Activated T-helper 17 cell treated with anti-CD3 and anti-CD28 coated beads, Interleukin-2, amount 50 U/mL, for 72 hours (primary cell): ENCODE data around the gene KDM3B. TPM values are rescaled to one million over a fixed set of nuclear protein-coding genes. Genes with fewer than 3 reads are reported as not detected.
A peak's percentile ranks its signal among the peaks of the same experiment; 100 is the strongest.
"Not testable (repeated sequence)": the region's sequence is repeated elsewhere in the genome, so short reads cannot be mapped to it uniquely, and the experiment has no call there.

Experiments used
- ATAC-seq: fragments of 150-1000 bp; cut with Tn5 transposase; replicated peaks from 2 replicates; pipeline ENCODE4 v1.10.0; 2021; ENCODE audit warnings: mild to moderate bottlenecking, moderate library complexity
- H3K27ac Mint-ChIP-seq: one replicate; pipeline ENCODE4 v1.8.0; 2022; ENCODE audit warnings: mixed read lengths
- H3K27me3 Mint-ChIP-seq: one replicate; pipeline ENCODE4 v1.8.0; 2022; ENCODE audit warnings: mixed read lengths
- H3K36me3 Mint-ChIP-seq: one replicate; pipeline ENCODE4 v1.8.0; 2022; ENCODE audit warnings: low read depth, mild to moderate bottlenecking, mixed read lengths
- H3K4me1 Mint-ChIP-seq: one replicate; pipeline ENCODE4 v1.8.0; 2022; ENCODE audit warnings: mixed read lengths
- H3K4me3 Mint-ChIP-seq: one replicate; pipeline ENCODE4 v1.8.0; 2022; ENCODE audit warnings: mild to moderate bottlenecking, mixed read lengths
- H3K9me3 Mint-ChIP-seq: one replicate; pipeline ENCODE4 v1.8.0; 2022; ENCODE audit warnings: mixed read lengths
- total RNA-seq, 2 donors: library from RNA; stranded (reverse); gene quantifications; one replicate each; pipeline ENCODE4 v1.2.3, GENCODE V29; 2022

KDM3B gene
- total RNA-seq, 2 donors from 2014 or later: 42.1 to 51.4 TPM

- ATAC-seq: no peak
- peak overlapping the region; percentile 38 for H3K27ac Mint-ChIP-seq
- peaks cover 11% of the 10 kb centered on the region for H3K36me3 Mint-ChIP-seq
- H3K4me1 Mint-ChIP-seq: peaks cover 26% of the 10 kb centered on the region
- no peaks in the 10 kb centered on the region for H3K9me3 Mint-ChIP-seq
- H3K27me3 Mint-ChIP-seq: no peaks in the 10 kb centered on the region
- H3K4me3 Mint-ChIP-seq: no peak overlapping the region
Observed at GRCh38 chr5:138359621-138360020, 7.1 kb downstream of the KDM3B start.

GRCh38 chr5:138360941-138361452, 8.5 kb downstream of the KDM3B start:
- ATAC-seq: no peak
- Mint-ChIP-seq H3K27ac (peak overlapping the region; percentile 60), H3K27me3 (no peaks in the 10 kb centered on the region), H3K4me3 (no peak overlapping the region), H3K9me3 (no peaks in the 10 kb centered on the region), H3K4me1 (peaks cover 15% of the 10 kb centered on the region), H3K36me3 (peaks cover 11% of the 10 kb centered on the region)

GRCh38 chr5:138364576-138364975, 12.1 kb downstream of the KDM3B start:
- H3K4me1 Mint-ChIP-seq: peaks cover 39% of the 10 kb centered on the region
- H3K27ac Mint-ChIP-seq: no peak overlapping the region
- H3K36me3 Mint-ChIP-seq: peaks cover 11% of the 10 kb centered on the region
- H3K9me3 Mint-ChIP-seq: no peaks in the 10 kb centered on the region
- ATAC-seq: no peak
- H3K27me3 Mint-ChIP-seq: no peaks in the 10 kb centered on the region
- no peak overlapping the region for H3K4me3 Mint-ChIP-seq

GRCh38 chr5:138366632-138367382, 14.3 kb downstream of the KDM3B start:
- peaks cover 29% of the 10 kb centered on the region for H3K4me1 Mint-ChIP-seq
- H3K36me3 Mint-ChIP-seq: peaks cover 11% of the 10 kb centered on the region
- H3K9me3 Mint-ChIP-seq: no peaks in the 10 kb centered on the region
- ATAC-seq: no peak
- no peak overlapping the region for H3K4me3 Mint-ChIP-seq
- no peaks in the 10 kb centered on the region for H3K27me3 Mint-ChIP-seq
- peak overlapping the region; percentile 7 for H3K27ac Mint-ChIP-seq

- Mint-ChIP-seq H3K4me1 (peaks cover 29% of the 10 kb centered on the region), H3K27ac (peak overlapping the region; percentile 41), H3K27me3 (no peaks in the 10 kb centered on the region), H3K4me3 (no peak overlapping the region), H3K36me3 (peaks cover 22% of the 10 kb centered on the region), H3K9me3 (no peaks in the 10 kb centered on the region)
- no peak for ATAC-seq
Observed at GRCh38 chr5:138369261-138369660, 16.8 kb downstream of the KDM3B start.

GRCh38 chr5:138369706-138370105, 17.2 kb downstream of the KDM3B start:
- H3K27ac Mint-ChIP-seq: peak overlapping the region; percentile 41
- no peaks in the 10 kb centered on the region for H3K27me3 Mint-ChIP-seq
- no peak overlapping the region for H3K4me3 Mint-ChIP-seq
- peaks cover 23% of the 10 kb centered on the region for H3K36me3 Mint-ChIP-seq
- no peak for ATAC-seq
- no peaks in the 10 kb centered on the region for H3K9me3 Mint-ChIP-seq
- peaks cover 29% of the 10 kb centered on the region for H3K4me1 Mint-ChIP-seq

- ATAC-seq: no peak
- Mint-ChIP-seq H3K27me3 (no peaks in the 10 kb centered on the region), H3K36me3 (peaks cover 32% of the 10 kb centered on the region), H3K27ac (no peak overlapping the region), H3K4me1 (peaks cover 29% of the 10 kb centered on the region), H3K9me3 (no peaks in the 10 kb centered on the region), H3K4me3 (no peak overlapping the region)
Observed at GRCh38 chr5:138370537-138370936, 18.1 kb downstream of the KDM3B start.

- Mint-ChIP-seq H3K27me3 (no peaks in the 10 kb centered on the region), H3K4me3 (no peak overlapping the region), H3K4me1 (peaks cover 25% of the 10 kb centered on the region), H3K36me3 (peaks cover 41% of the 10 kb centered on the region), H3K27ac (no peak overlapping the region), H3K9me3 (no peaks in the 10 kb centered on the region)
- no peak for ATAC-seq
Observed at GRCh38 chr5:138371454-138371853, 19.0 kb downstream of the KDM3B start.

- peak; percentile 89 for ATAC-seq
- Mint-ChIP-seq H3K4me1 (peaks cover 18% of the 10 kb centered on the region), H3K27ac (peak overlapping the region; percentile 33), H3K4me3 (no peak overlapping the region), H3K36me3 (peaks cover 48% of the 10 kb centered on the region), H3K9me3 (no peaks in the 10 kb centered on the region), H3K27me3 (no peaks in the 10 kb centered on the region)
Observed at GRCh38 chr5:138372225-138372624, 19.7 kb downstream of the KDM3B start.

GRCh38 chr5:138372653-138373052, 20.2 kb downstream of the KDM3B start:
- no peaks in the 10 kb centered on the region for H3K9me3 Mint-ChIP-seq
- peaks cover 18% of the 10 kb centered on the region for H3K4me1 Mint-ChIP-seq
- ATAC-seq: no peak
- H3K36me3 Mint-ChIP-seq: peaks cover 53% of the 10 kb centered on the region
- H3K27ac Mint-ChIP-seq: peak overlapping the region; percentile 33
- H3K4me3 Mint-ChIP-seq: no peak overlapping the region
- H3K27me3 Mint-ChIP-seq: no peaks in the 10 kb centered on the region

GRCh38 chr5:138382347-138382746, 29.9 kb downstream of the KDM3B start:
- Mint-ChIP-seq H3K36me3 (peaks cover 92% of the 10 kb centered on the region), H3K4me1 (no peaks in the 10 kb centered on the region)
- no peak for ATAC-seq

GRCh38 chr5:138385660-138386059, 33.2 kb downstream of the KDM3B start:
- Mint-ChIP-seq H3K9me3 (no peaks in the 10 kb centered on the region), H3K36me3 (peaks cover 81% of the 10 kb centered on the region), H3K4me3 (no peak overlapping the region), H3K4me1 (no peaks in the 10 kb centered on the region), H3K27me3 (no peaks in the 10 kb centered on the region), H3K27ac (peak overlapping the region; percentile 66)
- no peak for ATAC-seq

More at GRCh38 chr5:138382347-138382746, 29.9 kb downstream of the KDM3B start:
- Mint-ChIP-seq H3K27me3 (no peaks in the 10 kb centered on the region), H3K27ac (no peak overlapping the region), H3K9me3 (no peaks in the 10 kb centered on the region), H3K4me3 (no peak overlapping the region)

- Mint-ChIP-seq H3K9me3 (no peaks in the 10 kb centered on the region), H3K4me3 (no peak overlapping the region), H3K36me3 (peaks cover 81% of the 10 kb centered on the region), H3K4me1 (no peaks in the 10 kb centered on the region), H3K27ac (no peak overlapping the region), H3K27me3 (no peaks in the 10 kb centered on the region)
- no peak for ATAC-seq
Observed at GRCh38 chr5:138386290-138386689, 33.8 kb downstream of the KDM3B start.

- no peak for ATAC-seq
- Mint-ChIP-seq H3K4me1 (no peaks in the 10 kb centered on the region), H3K36me3 (peaks cover 78% of the 10 kb centered on the region), H3K4me3 (no peak overlapping the region), H3K9me3 (no peaks in the 10 kb centered on the region), H3K27me3 (no peaks in the 10 kb centered on the region), H3K27ac (no peak overlapping the region)
Observed at GRCh38 chr5:138389332-138389731, 36.8 kb downstream of the KDM3B start.

GRCh38 chr5:138389911-138390310, 37.4 kb downstream of the KDM3B start:
- not testable (repeated sequence) for H3K4me3 Mint-ChIP-seq, H3K9me3 Mint-ChIP-seq, ATAC-seq, H3K27me3 Mint-ChIP-seq, H3K4me1 Mint-ChIP-seq, H3K27ac Mint-ChIP-seq
- H3K36me3 Mint-ChIP-seq: peaks cover 83% of the 10 kb centered on the region
